Measurements from ENCODE around the gene MAPK4.
"Not testable (repeated sequence)": the region's sequence is repeated elsewhere in the genome, so short reads cannot be mapped to it uniquely, and the experiment has no call there.

MAPK4 gene

GRCh38 chr18:50559752-50560680, at the start of gene MAPK4:
Gene MAPK4, plus strand, starts transcription at chr18:50560087. Its CDS starts 103,872 bp downstream, at chr18:50663959.
- no peak within 1 kb of the TSS for H3K27ac Mint-ChIP-seq
- intact Hi-C loops (cut with micrococcal nuclease): no loop called here
- H3K27me3 Mint-ChIP-seq: peaks cover 66% of the 10 kb centered on the region
- H3K9me3 Mint-ChIP-seq: peaks cover 9% of the 10 kb centered on the region
- H3K4me3 Mint-ChIP-seq: no peak within 1 kb of the TSS
- no peaks in the 10 kb centered on the region for H3K4me1 Mint-ChIP-seq (ENCODE audit: low read depth)
- H3K36me3 Mint-ChIP-seq (ENCODE audit: low read depth): no peaks in the 10 kb centered on the region

GRCh38 chr18:50517277-50517676, 42.6 kb upstream of the MAPK4 start:
- H3K9me3 Mint-ChIP-seq; H3K27ac Mint-ChIP-seq; H3K4me3 Mint-ChIP-seq; H3K27me3 Mint-ChIP-seq; intact Hi-C loops (cut with micrococcal nuclease); H3K36me3 Mint-ChIP-seq (ENCODE audit: low read depth); H3K4me1 Mint-ChIP-seq (ENCODE audit: low read depth): not testable (repeated sequence)

DNA sequence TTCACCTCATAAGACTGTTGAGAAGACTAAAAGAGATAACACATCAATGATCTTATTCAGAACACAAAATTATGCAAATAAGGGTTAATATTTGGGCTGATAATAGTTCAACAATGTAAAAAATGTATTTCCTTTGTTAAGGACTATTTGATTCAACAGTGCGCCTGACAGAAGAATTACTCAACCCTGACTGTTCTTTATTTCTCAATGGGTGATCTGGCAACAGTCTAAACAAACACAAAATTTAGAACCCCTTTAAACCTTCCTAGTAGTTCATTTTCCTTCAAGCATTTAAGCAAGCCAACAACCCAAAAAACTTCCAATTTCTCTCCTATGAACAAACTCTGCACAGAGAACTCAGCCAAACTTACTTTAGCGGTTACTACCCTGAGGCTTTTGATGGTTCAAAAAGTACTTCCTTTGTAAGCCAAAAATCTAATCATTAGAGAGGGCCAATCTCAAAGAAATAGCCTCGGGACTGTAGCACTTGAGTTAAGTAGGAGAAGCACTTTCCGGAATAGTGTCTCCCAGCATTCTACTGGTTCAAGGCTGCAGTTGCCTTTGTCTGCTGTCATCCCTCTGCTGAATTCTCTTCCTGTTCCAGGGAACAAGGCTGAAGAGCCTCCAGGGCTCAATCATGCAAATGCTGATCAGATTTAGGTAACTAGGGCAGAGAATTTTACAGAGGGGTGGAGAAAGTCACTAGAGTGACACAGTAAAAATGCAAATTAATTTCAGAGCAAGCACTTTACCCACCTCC, 40.9 kb upstream of the MAPK4 start:
- Mint-ChIP-seq H3K27me3 (no peaks in the 10 kb centered on the region), H3K36me3 (ENCODE audit: low read depth) (no peaks in the 10 kb centered on the region), H3K4me3 (no peak overlapping the region), H3K27ac (no peak overlapping the region), H3K4me1 (ENCODE audit: low read depth) (no peaks in the 10 kb centered on the region), H3K9me3 (no peaks in the 10 kb centered on the region)
- intact Hi-C loops (cut with micrococcal nuclease): no loop called here

- intact Hi-C loops (cut with micrococcal nuclease): no loop called here
- H3K9me3 Mint-ChIP-seq: no peaks in the 10 kb centered on the region
- no peak overlapping the region for H3K27ac Mint-ChIP-seq
- H3K27me3 Mint-ChIP-seq: no peaks in the 10 kb centered on the region
- no peak overlapping the region for H3K4me3 Mint-ChIP-seq
- no peaks in the 10 kb centered on the region for H3K36me3 Mint-ChIP-seq (ENCODE audit: low read depth)
- H3K4me1 Mint-ChIP-seq (ENCODE audit: low read depth): no peaks in the 10 kb centered on the region
These were observed 36.7 kb upstream of the MAPK4 start for GRCh38 chr18:50523165-50523564.

GRCh38 chr18:50527636-50528307, 32.1 kb upstream of the MAPK4 start:
- no peaks in the 10 kb centered on the region for H3K27me3 Mint-ChIP-seq
- no peaks in the 10 kb centered on the region for H3K36me3 Mint-ChIP-seq (ENCODE audit: low read depth)
- intact Hi-C loops (cut with micrococcal nuclease): no loop called here
- H3K4me1 Mint-ChIP-seq (ENCODE audit: low read depth): no peaks in the 10 kb centered on the region
- peaks cover 5% of the 10 kb centered on the region for H3K9me3 Mint-ChIP-seq
- H3K4me3 Mint-ChIP-seq: no peak overlapping the region
- H3K27ac Mint-ChIP-seq: no peak overlapping the region

DNA sequence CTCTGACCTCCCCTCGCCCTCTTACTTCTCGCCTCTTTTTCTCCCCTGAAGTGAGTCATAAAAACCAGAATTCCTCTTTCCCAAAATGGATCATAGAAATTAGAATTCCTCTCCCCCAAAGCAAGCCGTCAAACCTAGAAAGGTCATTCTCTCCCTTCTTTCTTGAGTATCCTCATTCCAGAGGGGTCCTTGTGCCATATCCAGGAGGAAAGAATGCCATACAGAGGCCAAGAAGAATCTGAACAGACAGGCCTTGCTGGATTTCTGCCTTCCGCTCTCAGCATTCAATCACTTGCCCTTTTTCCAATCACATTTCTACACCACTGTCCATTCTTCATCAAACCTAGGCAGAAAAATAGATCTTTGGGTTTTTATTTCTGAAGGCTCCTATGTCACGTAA, 31.1 kb upstream of the MAPK4 start:
- intact Hi-C loops (cut with micrococcal nuclease): no loop called here
- Mint-ChIP-seq H3K4me1 (ENCODE audit: low read depth) (no peaks in the 10 kb centered on the region), H3K4me3 (no peak overlapping the region), H3K36me3 (ENCODE audit: low read depth) (no peaks in the 10 kb centered on the region), H3K9me3 (peaks cover 15% of the 10 kb centered on the region), H3K27me3 (no peaks in the 10 kb centered on the region), H3K27ac (no peak overlapping the region)

GRCh38 chr18:50533822-50534221, 26.1 kb upstream of the MAPK4 start:
- H3K27ac Mint-ChIP-seq; H3K4me1 Mint-ChIP-seq (ENCODE audit: low read depth); H3K27me3 Mint-ChIP-seq; H3K36me3 Mint-ChIP-seq (ENCODE audit: low read depth); H3K4me3 Mint-ChIP-seq; intact Hi-C loops (cut with micrococcal nuclease): not testable (repeated sequence)
- peaks cover 35% of the 10 kb centered on the region for H3K9me3 Mint-ChIP-seq

- intact Hi-C loops (cut with micrococcal nuclease); H3K4me3 Mint-ChIP-seq; H3K9me3 Mint-ChIP-seq; H3K4me1 Mint-ChIP-seq (ENCODE audit: low read depth); H3K36me3 Mint-ChIP-seq (ENCODE audit: low read depth); H3K27me3 Mint-ChIP-seq; H3K27ac Mint-ChIP-seq: not testable (repeated sequence)
These were observed 15.4 kb upstream of the MAPK4 start for GRCh38 chr18:50544476-50544875.

- intact Hi-C loops (cut with micrococcal nuclease): no loop called here
- Mint-ChIP-seq H3K4me1 (ENCODE audit: low read depth) (no peaks in the 10 kb centered on the region), H3K36me3 (ENCODE audit: low read depth) (no peaks in the 10 kb centered on the region), H3K27me3 (no peaks in the 10 kb centered on the region), H3K4me3 (no peak overlapping the region), H3K9me3 (no peaks in the 10 kb centered on the region), H3K27ac (no peak overlapping the region)
These were observed 14.0 kb upstream of the MAPK4 start for GRCh38 chr18:50545936-50546335.

DNA sequence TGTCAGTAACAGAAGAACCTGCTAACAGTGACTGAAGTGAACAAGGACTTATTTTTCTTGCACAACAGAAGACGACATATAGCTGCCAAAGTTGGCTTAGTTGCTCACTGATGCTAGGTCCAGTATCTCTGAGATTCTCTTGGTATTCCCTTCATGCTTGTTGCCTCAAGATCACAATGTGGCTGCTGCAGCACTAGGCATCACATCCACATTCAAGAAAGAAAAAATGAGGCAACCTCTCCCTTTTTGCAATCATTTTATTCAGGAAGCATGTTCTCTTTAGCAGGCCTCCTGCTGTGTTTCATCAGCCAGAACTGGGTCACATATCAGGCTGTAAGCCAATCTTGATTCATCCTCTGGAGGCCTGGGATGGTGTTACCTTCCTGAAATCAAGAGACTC, 11.7 kb upstream of the MAPK4 start:
- no peaks in the 10 kb centered on the region for H3K4me1 Mint-ChIP-seq (ENCODE audit: low read depth)
- no peak overlapping the region for H3K4me3 Mint-ChIP-seq
- H3K27ac Mint-ChIP-seq: no peak overlapping the region
- intact Hi-C loops (cut with micrococcal nuclease): no loop called here
- no peaks in the 10 kb centered on the region for H3K9me3 Mint-ChIP-seq
- no peaks in the 10 kb centered on the region for H3K36me3 Mint-ChIP-seq (ENCODE audit: low read depth)
- H3K27me3 Mint-ChIP-seq: no peaks in the 10 kb centered on the region

- H3K27ac Mint-ChIP-seq; intact Hi-C loops (cut with micrococcal nuclease); H3K36me3 Mint-ChIP-seq (ENCODE audit: low read depth); H3K4me3 Mint-ChIP-seq; H3K4me1 Mint-ChIP-seq (ENCODE audit: low read depth); H3K9me3 Mint-ChIP-seq: not testable (repeated sequence)
- H3K27me3 Mint-ChIP-seq: peaks cover 11% of the 10 kb centered on the region
These were observed 8.2 kb upstream of the MAPK4 start for GRCh38 chr18:50551651-50552050.

- no peak overlapping the region for H3K27ac Mint-ChIP-seq
- peaks cover 9% of the 10 kb centered on the region for H3K9me3 Mint-ChIP-seq
- intact Hi-C loops (cut with micrococcal nuclease): no loop called here
- H3K36me3 Mint-ChIP-seq (ENCODE audit: low read depth): no peaks in the 10 kb centered on the region
- H3K27me3 Mint-ChIP-seq: peaks cover 63% of the 10 kb centered on the region
- H3K4me1 Mint-ChIP-seq (ENCODE audit: low read depth): no peaks in the 10 kb centered on the region
- H3K4me3 Mint-ChIP-seq: no peak overlapping the region
These were observed 1.7 kb upstream of the MAPK4 start for GRCh38 chr18:50558157-50558556.

- no peak overlapping the region for H3K4me3 Mint-ChIP-seq
- H3K36me3 Mint-ChIP-seq (ENCODE audit: low read depth): no peaks in the 10 kb centered on the region
- H3K9me3 Mint-ChIP-seq: peaks cover 9% of the 10 kb centered on the region
- H3K4me1 Mint-ChIP-seq (ENCODE audit: low read depth): no peaks in the 10 kb centered on the region
- peaks cover 70% of the 10 kb centered on the region for H3K27me3 Mint-ChIP-seq
- no peak overlapping the region for H3K27ac Mint-ChIP-seq
- intact Hi-C loops (cut with micrococcal nuclease): no loop called here
These were observed 737 bp upstream of the MAPK4 start for GRCh38 chr18:50558948-50559751.
